GM23338 (cell line): ENCODE results near the gene SLC30A7. TPM values are rescaled to one million over a fixed set of nuclear protein-coding genes. Genes with fewer than 3 reads are reported as not detected.

Experiments used
- ATAC-seq: fragments of 200-7000 bp; cut with Tn5 transposase; 3 replicates; pipeline ENCODE4 v1.9.1; 2020
- DNase-seq: peaks from one replicate; pipeline ENCODE4 v3.0.0-alpha.2; 2015; ENCODE audit warnings: low spot score
- H2AFZ ChIP-seq: fragments of 200-600 bp; sonication (generic); 2 replicates; pipeline ENCODE4 v1.8.0; 2016; ENCODE audit warnings: antibody characterized with exemption, mild to moderate bottlenecking, moderate library complexity
- H3F3A ChIP-seq: fragments of 200-600 bp; sonication (generic); replicated peaks from 2 replicates; pipeline ENCODE4 v1.8.0; 2017; ENCODE audit warnings: antibody characterized with exemption, mixed run types, low read depth
- H3K27ac ChIP-seq: fragments of 200-600 bp; sonication (generic); 2 replicates; pipeline ENCODE4 v1.6.1; 2016; ENCODE audit warnings: low read depth
- H3K27me3 ChIP-seq: fragments of 200-600 bp; sonication (generic); 2 replicates; pipeline ENCODE4 v1.8.0; 2016; ENCODE audit warnings: mild to moderate bottlenecking, mixed run types, moderate library complexity; ENCODE audit not compliant: insufficient read depth
- H3K36me3 ChIP-seq: fragments of 200-600 bp; sonication (generic); 2 replicates; pipeline ENCODE4 v1.8.0; 2016; ENCODE audit warnings: mild to moderate bottlenecking; ENCODE audit not compliant: insufficient read depth
- H3K4me1 ChIP-seq: fragments of 200-600 bp; sonication (generic); 2 replicates; pipeline ENCODE4 v1.8.0; 2016; ENCODE audit warnings: mild to moderate bottlenecking, moderate library complexity; ENCODE audit not compliant: insufficient read depth
- H3K4me2 ChIP-seq: fragments of 200-600 bp; sonication (generic); 2 replicates; pipeline ENCODE4 v1.7.1; 2017; ENCODE audit warnings: mixed run types
- H3K4me3 ChIP-seq: fragments of 200-600 bp; sonication (generic); 2 replicates; pipeline ENCODE4 v1.6.1; 2016; ENCODE audit warnings: mixed run types
- H3K79me2 ChIP-seq: fragments of 200-600 bp; sonication (generic); replicated peaks from 2 replicates; pipeline ENCODE4 v1.8.0; 2017; ENCODE audit warnings: mild to moderate bottlenecking; ENCODE audit not compliant: insufficient read depth
- H3K9me2 ChIP-seq: fragments of 200-600 bp; sonication (generic); 2 replicates; pipeline ENCODE4 v1.8.0; 2017; ENCODE audit not compliant: insufficient read depth
- H4K20me1 ChIP-seq: fragments of 200-600 bp; sonication (generic); replicated peaks from 2 replicates; pipeline ENCODE4 v1.8.0; 2017; ENCODE audit warnings: mild to moderate bottlenecking; ENCODE audit not compliant: insufficient read depth
- H3K27ac Mint-ChIP-seq: 2 replicates; pipeline ENCODE4 v1.8.0; 2020; ENCODE audit warnings: inconsistent platforms, mild to moderate bottlenecking, moderate library complexity, mixed read lengths
- H3K27me3 Mint-ChIP-seq: 3 replicates; pipeline ENCODE4 v1.8.0; 2022; ENCODE audit warnings: low read depth, mild to moderate bottlenecking, moderate library complexity, mixed read lengths, inconsistent platforms; ENCODE audit not compliant: insufficient read depth, poor library complexity
- H3K36me3 Mint-ChIP-seq: 3 replicates; pipeline ENCODE4 v1.8.0; 2021; ENCODE audit warnings: low read depth, mild to moderate bottlenecking, inconsistent platforms, moderate library complexity, mixed read lengths
- H3K4me1 Mint-ChIP-seq: 3 replicates; pipeline ENCODE4 v1.8.0; 2020; ENCODE audit warnings: mild to moderate bottlenecking, inconsistent platforms, mixed read lengths
- H3K4me3 Mint-ChIP-seq: 3 replicates; pipeline ENCODE4 v1.8.0; 2021; ENCODE audit warnings: moderate library complexity, mild to moderate bottlenecking, inconsistent platforms, mixed read lengths
- H3K9me3 Mint-ChIP-seq: 3 replicates; pipeline ENCODE4 v1.8.0; 2020; ENCODE audit warnings: moderate library complexity, mild to moderate bottlenecking, inconsistent platforms, mixed read lengths
- EZH2 ChIP-seq: fragments of 200-600 bp; sonication (generic); IDR thresholded peaks from one replicate; pipeline ENCODE4 v1.8.0; 2017; ENCODE audit warnings: antibody characterized with exemption, mild to moderate bottlenecking, low read depth; ENCODE audit not compliant: unreplicated experiment
- EZH2phosphoT487 ChIP-seq: fragments of 200-600 bp; sonication (generic); IDR thresholded peaks from one replicate; pipeline ENCODE4 v1.8.1; 2018; ENCODE audit warnings: antibody characterized with exemption; ENCODE audit not compliant: unreplicated experiment
- JUNB ChIP-seq: IDR thresholded peaks from one replicate; pipeline ENCODE4 v1.6.1; 2016; ENCODE audit warnings: antibody characterized with exemption; ENCODE audit not compliant: unreplicated experiment
- NANOG ChIP-seq: IDR thresholded peaks from 2 replicates; pipeline ENCODE4 v1.6.1; 2016; ENCODE audit warnings: antibody characterized with exemption, borderline replicate concordance
- POLR2AphosphoS5 ChIP-seq: IDR thresholded peaks from 2 replicates; pipeline ENCODE4 v1.6.1; 2016; ENCODE audit warnings: antibody characterized with exemption, low read depth
- STAT1 ChIP-seq: IDR thresholded peaks from one replicate; pipeline ENCODE4 v1.6.1; 2016; ENCODE audit warnings: antibody characterized with exemption; ENCODE audit not compliant: unreplicated experiment
- ZNF114 ChIP-seq: fragments of 250-450 bp; sonication (Bioruptor Pico); IDR thresholded peaks from 2 replicates; pipeline ENCODE4 v1.5.0; 2020; ENCODE audit warnings: mild to moderate bottlenecking, moderate library complexity
- polyA plus RNA-seq: library from polyadenylated mRNA; unstranded; fragments of >200 nt; fragmentation: Nextera tagmentation; extraction: Ambion mirVana; gene quantifications from 2 replicates; pipeline ENCODE4 v1.2.1, GENCODE V29; 2016
- total RNA-seq: library from RNA; depleted of rRNA; stranded (reverse); fragments of >200 nt; shearing (Covaris generic); gene quantifications from 2 replicates; pipeline ENCODE4 v1.2.3, GENCODE V29; 2014
- TF ChIP-seq, protein P1 (sequence below): fragments of 250-450 bp; sonication (Bioruptor Pico); IDR thresholded peaks from 2 replicates; pipeline ENCODE4 v1.5.0; 2020; ENCODE audit warnings: mild to moderate bottlenecking, moderate library complexity
- TF ChIP-seq, protein P2 (sequence below): IDR thresholded peaks from 2 replicates; pipeline ENCODE4 v1.6.1; 2016; ENCODE audit warnings: antibody characterized with exemption

The SLC30A7 gene
- total and polyA plus RNA-seq, 2 experiments from 2014 or later, result 9.8 to 25.1 TPM

DNA sequence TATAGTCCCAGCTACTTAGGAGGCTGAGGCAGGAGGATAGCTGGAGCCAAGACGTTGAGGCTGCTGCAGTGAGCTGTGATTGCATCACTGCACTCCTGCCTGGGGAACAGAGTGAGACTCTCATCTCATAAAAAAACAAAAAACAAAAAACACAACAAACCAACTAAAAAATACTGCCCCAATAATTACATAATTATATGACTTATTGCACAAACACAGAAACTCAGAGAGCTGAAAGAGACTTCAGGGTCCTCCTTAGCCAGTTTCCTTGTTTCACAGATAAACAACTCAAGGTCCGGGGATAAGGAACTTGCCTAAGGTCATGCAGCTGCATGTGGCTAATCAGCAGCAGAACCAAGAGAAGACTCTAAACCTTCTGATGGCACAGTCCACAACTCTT, 13.2 kb upstream of the SLC30A7 start:
- no peak overlapping the region for H3K4me3 ChIP-seq

More for the DNA sequence above, 13.2 kb upstream of the SLC30A7 start:
- DNase-seq (no peak), ATAC-seq (no peak)
- Histone ChIP-seq H3K9me2 (no peaks in the 10 kb centered on the region), H3K27me3 (no peaks in the 10 kb centered on the region), H3K4me2 (no peak overlapping the region), H3K79me2 (peaks cover 28% of the 10 kb centered on the region), H3F3A (no peaks in the 10 kb centered on the region), H2AFZ (no peak overlapping the region), H3K36me3 (peaks cover 12% of the 10 kb centered on the region; the same call in 1 of the 2 replicates), H4K20me1 (peaks cover 17% of the 10 kb centered on the region), H3K27ac (no peak overlapping the region), H3K4me1 (peaks cover 3% of the 10 kb centered on the region; the same call in 1 of the 2 replicates)
- H3K27me3 Mint-ChIP-seq, result peaks cover 2% of the 10 kb centered on the region
- no peak overlapping the region; the same call in 1 of the 2 replicates for H3K27ac Mint-ChIP-seq
- no peaks in the 10 kb centered on the region; the same call in 2 of the 3 replicates for H3K4me1 Mint-ChIP-seq
- H3K36me3 Mint-ChIP-seq, result peaks cover 11% of the 10 kb centered on the region; the same call in 2 of the 3 replicates
- H3K4me3 Mint-ChIP-seq, result no peak overlapping the region
- TF ChIP-seq STAT1, result no peak
- TF ChIP-seq, protein P1, sequence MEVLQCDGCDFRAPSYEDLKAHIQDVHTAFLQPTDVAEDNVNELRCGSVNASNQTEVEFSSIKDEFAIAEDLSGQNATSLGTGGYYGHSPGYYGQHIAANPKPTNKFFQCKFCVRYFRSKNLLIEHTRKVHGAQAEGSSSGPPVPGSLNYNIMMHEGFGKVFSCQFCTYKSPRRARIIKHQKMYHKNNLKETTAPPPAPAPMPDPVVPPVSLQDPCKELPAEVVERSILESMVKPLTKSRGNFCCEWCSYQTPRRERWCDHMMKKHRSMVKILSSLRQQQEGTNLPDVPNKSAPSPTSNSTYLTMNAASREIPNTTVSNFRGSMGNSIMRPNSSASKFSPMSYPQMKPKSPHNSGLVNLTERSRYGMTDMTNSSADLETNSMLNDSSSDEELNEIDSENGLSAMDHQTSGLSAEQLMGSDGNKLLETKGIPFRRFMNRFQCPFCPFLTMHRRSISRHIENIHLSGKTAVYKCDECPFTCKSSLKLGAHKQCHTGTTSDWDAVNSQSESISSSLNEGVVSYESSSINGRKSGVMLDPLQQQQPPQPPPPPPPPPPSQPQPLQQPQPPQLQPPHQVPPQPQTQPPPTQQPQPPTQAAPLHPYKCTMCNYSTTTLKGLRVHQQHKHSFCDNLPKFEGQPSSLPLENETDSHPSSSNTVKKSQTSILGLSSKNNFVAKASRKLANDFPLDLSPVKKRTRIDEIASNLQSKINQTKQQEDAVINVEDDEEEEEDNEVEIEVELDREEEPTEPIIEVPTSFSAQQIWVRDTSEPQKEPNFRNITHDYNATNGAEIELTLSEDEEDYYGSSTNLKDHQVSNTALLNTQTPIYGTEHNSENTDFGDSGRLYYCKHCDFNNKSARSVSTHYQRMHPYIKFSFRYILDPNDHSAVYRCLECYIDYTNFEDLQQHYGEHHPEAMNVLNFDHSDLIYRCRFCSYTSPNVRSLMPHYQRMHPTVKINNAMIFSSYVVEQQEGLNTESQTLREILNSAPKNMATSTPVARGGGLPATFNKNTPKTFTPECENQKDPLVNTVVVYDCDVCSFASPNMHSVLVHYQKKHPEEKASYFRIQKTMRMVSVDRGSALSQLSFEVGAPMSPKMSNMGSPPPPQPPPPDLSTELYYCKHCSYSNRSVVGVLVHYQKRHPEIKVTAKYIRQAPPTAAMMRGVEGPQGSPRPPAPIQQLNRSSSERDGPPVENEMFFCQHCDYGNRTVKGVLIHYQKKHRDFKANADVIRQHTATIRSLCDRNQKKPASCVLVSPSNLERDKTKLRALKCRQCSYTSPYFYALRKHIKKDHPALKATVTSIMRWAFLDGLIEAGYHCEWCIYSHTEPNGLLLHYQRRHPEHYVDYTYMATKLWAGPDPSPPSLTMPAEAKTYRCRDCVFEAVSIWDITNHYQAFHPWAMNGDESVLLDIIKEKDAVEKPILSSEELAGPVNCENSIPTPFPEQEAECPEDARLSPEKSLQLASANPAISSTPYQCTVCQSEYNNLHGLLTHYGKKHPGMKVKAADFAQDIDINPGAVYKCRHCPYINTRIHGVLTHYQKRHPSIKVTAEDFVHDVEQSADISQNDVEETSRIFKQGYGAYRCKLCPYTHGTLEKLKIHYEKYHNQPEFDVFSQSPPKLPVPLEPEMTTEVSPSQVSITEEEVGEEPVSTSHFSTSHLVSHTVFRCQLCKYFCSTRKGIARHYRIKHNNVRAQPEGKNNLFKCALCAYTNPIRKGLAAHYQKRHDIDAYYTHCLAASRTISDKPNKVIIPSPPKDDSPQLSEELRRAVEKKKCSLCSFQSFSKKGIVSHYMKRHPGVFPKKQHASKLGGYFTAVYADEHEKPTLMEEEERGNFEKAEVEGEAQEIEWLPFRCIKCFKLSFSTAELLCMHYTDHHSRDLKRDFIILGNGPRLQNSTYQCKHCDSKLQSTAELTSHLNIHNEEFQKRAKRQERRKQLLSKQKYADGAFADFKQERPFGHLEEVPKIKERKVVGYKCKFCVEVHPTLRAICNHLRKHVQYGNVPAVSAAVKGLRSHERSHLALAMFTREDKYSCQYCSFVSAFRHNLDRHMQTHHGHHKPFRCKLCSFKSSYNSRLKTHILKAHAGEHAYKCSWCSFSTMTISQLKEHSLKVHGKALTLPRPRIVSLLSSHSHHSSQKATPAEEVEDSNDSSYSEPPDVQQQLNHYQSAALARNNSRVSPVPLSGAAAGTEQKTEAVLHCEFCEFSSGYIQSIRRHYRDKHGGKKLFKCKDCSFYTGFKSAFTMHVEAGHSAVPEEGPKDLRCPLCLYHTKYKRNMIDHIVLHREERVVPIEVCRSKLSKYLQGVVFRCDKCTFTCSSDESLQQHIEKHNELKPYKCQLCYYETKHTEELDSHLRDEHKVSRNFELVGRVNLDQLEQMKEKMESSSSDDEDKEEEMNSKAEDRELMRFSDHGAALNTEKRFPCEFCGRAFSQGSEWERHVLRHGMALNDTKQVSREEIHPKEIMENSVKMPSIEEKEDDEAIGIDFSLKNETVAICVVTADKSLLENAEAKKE (CRISPR knock-in tag), result no peak
- TF ChIP-seq, protein P2, sequence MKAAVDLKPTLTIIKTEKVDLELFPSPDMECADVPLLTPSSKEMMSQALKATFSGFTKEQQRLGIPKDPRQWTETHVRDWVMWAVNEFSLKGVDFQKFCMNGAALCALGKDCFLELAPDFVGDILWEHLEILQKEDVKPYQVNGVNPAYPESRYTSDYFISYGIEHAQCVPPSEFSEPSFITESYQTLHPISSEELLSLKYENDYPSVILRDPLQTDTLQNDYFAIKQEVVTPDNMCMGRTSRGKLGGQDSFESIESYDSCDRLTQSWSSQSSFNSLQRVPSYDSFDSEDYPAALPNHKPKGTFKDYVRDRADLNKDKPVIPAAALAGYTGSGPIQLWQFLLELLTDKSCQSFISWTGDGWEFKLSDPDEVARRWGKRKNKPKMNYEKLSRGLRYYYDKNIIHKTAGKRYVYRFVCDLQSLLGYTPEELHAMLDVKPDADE, result no peak
- TF ChIP-seq EZH2, result no peak
- no peak for TF ChIP-seq JUNB
- no peak for TF ChIP-seq POLR2AphosphoS5
- TF ChIP-seq NANOG, result no peak
- TF ChIP-seq EZH2phosphoT487, result no peak
- no peak for TF ChIP-seq ZNF114 (CRISPR knock-in tag)
- H3K9me3 Mint-ChIP-seq, result no peaks in the 10 kb centered on the region
